B cell (primary cell): Measurements from ENCODE around the gene RAC2. TPM values are rescaled to one million over a fixed set of nuclear protein-coding genes. Genes with fewer than 3 reads are reported as not detected.
"Not testable (repeated sequence)": the region's sequence is repeated elsewhere in the genome, so short reads cannot be mapped to it uniquely, and the experiment has no call there.

Experiments
- ATAC-seq: fragments of 200-7000 bp; cut with Tn5 transposase; one replicate; pipeline ENCODE4 v1.10.0; 2021; ENCODE audit warnings: low read depth, mild to moderate bottlenecking, moderate number of reproducible peaks, moderate library complexity
- CTCF ChIA-PET: fragments of 350-600 bp; sonication (Branson Sonifier 250); formaldehyde crosslinking; loops from one replicate; lab custom pipeline; 2021; ENCODE audit warnings: antibody characterized with exemption, inconsistent platforms; lab: Charles Lee
- POLR2A ChIA-PET: fragments of 350-600 bp; sonication (Branson Sonifier 250); formaldehyde crosslinking; loops from one replicate; lab custom pipeline; 2021; ENCODE audit warnings: antibody characterized with exemption; lab: Charles Lee
- DNase-seq: peaks from one replicate; pipeline ENCODE4 v3.0.0; 2013
- H2AFZ ChIP-seq: 2 replicates; pipeline ENCODE4 v1.6.1; 2012; ENCODE audit warnings: mild to moderate bottlenecking, low read depth, low read length; ENCODE audit not compliant: insufficient read depth, poor library complexity, severe bottlenecking
- H3K27ac ChIP-seq, 2 donors: 1 replicate in 1 of 2; 2 replicates in 1 of 2; pipeline ENCODE4 v1.5.1; 2012 to 2013; ENCODE audit warnings: low read length in 2 of 2, mild to moderate bottlenecking in 2 of 2, moderate library complexity in 1 of 2
- H3K27me3 ChIP-seq, 4 experiments: fragments of 200-600 bp in 1 of 4; sonication (generic) in 1 of 4; replicated peaks in 1 of 4; 1 replicate in 2 of 4; 2 replicates in 2 of 4; pipeline versions ENCODE4 v1.6.1 to v1.7.0; 2013 to 2016; ENCODE audit warnings: low read length in 3 of 4, mild to moderate bottlenecking in 2 of 4, mixed read lengths in 1 of 4, moderate library complexity in 1 of 4; ENCODE audit not compliant: insufficient read depth in 4 of 4, control insufficient read depth in 3 of 4; ENCODE audit errors: control extremely low read depth in 1 of 4
- H3K36me3 ChIP-seq, 2 experiments: replicated peaks in 1 of 2; 1 replicate in 1 of 2; 2 replicates in 1 of 2; pipeline versions ENCODE4 v1.6.1 to v1.7.1; 2013; ENCODE audit warnings: low read length in 1 of 2; ENCODE audit not compliant: insufficient read depth in 2 of 2, control insufficient read depth in 1 of 2; ENCODE audit errors: control extremely low read depth in 1 of 2, extremely low read depth in 1 of 2
- H3K4me1 ChIP-seq, 2 donors: fragments of 200-600 bp in 1 of 2; sonication (generic) in 1 of 2; 1 replicate in 1 of 2; 2 replicates in 1 of 2; pipeline versions ENCODE4 v1.5.1 to v1.6.1; 2013 to 2017; ENCODE audit warnings: low read length in 2 of 2; ENCODE audit not compliant: control insufficient read depth in 2 of 2, insufficient read depth in 2 of 2
- H3K4me2 ChIP-seq: replicated peaks from 2 replicates; pipeline ENCODE3; 2012; ENCODE audit warnings: mild to moderate bottlenecking, low read depth, low read length; ENCODE audit not compliant: poor library complexity, severe bottlenecking
- H3K4me3 ChIP-seq, 5 experiments: fragments of 200-600 bp in 1 of 5; sonication (generic) in 1 of 5; 1 replicate in 3 of 5; 2 replicates in 2 of 5; pipeline versions ENCODE4 v1.5.1 to v1.7.0; 2011 to 2016; ENCODE audit warnings: low read length in 4 of 5, mild to moderate bottlenecking in 4 of 5, low read depth in 2 of 5, control low read depth in 1 of 5, moderate library complexity in 1 of 5; ENCODE audit not compliant: insufficient read depth in 1 of 5; ENCODE audit errors: control extremely low read depth in 1 of 5, extremely low read depth in 1 of 5
- H3K79me2 ChIP-seq: fragments of 200-600 bp; sonication (generic); one replicate; pipeline ENCODE4 v1.6.0; 2016; ENCODE audit warnings: low read length; ENCODE audit not compliant: control insufficient read depth, insufficient read depth
- H3K9ac ChIP-seq: fragments of 200-600 bp; sonication (generic); 2 replicates; pipeline ENCODE4 v1.6.1; 2017; ENCODE audit warnings: mild to moderate bottlenecking, low read length, moderate library complexity
- H3K9me3 ChIP-seq, 3 donors: one replicate each; pipeline versions ENCODE4 v1.6.1 to v1.7.1; 2013; ENCODE audit warnings: low read length in 2 of 3; ENCODE audit not compliant: control insufficient read depth in 2 of 3, insufficient read depth in 1 of 3; ENCODE audit errors: control extremely low read depth in 1 of 3
- H4K20me1 ChIP-seq: 2 replicates; pipeline ENCODE4 v1.6.0; 2012; ENCODE audit warnings: mild to moderate bottlenecking, low read length; ENCODE audit not compliant: insufficient read depth, control insufficient read depth, poor library complexity, severe bottlenecking
- H3K27ac Mint-ChIP-seq: one replicate; pipeline ENCODE4 v1.8.0; 2021; ENCODE audit warnings: mixed read lengths
- H3K27me3 Mint-ChIP-seq: one replicate; pipeline ENCODE4 v1.8.0; 2021; ENCODE audit warnings: mixed read lengths
- H3K4me1 Mint-ChIP-seq: one replicate; pipeline ENCODE4 v1.8.0; 2021; ENCODE audit warnings: mixed read lengths
- H3K4me3 Mint-ChIP-seq: one replicate; pipeline ENCODE4 v1.8.0; 2021; ENCODE audit warnings: mixed read lengths
- H3K9me3 Mint-ChIP-seq: one replicate; pipeline ENCODE4 v1.8.0; 2022; ENCODE audit warnings: mixed read lengths; ENCODE audit not compliant: insufficient read depth
- EZH2 ChIP-seq: IDR thresholded peaks from 2 replicates; pipeline ENCODE4 v1.6.1; 2012; ENCODE audit warnings: borderline replicate concordance, low read depth, mild to moderate bottlenecking, moderate library complexity, low read length; ENCODE audit not compliant: insufficient read depth, poor library complexity, severe bottlenecking
- WGBS: methylation state at CpG from one replicate; pipeline ENCODE4 v1.1.5; 2013; ENCODE audit warnings: missing lambda C conversion rate; ENCODE audit not compliant: insufficient coverage; 5-methylcytosine and 5-hydroxymethylcytosine counted together
- intact Hi-C: fragments of 100-400 bp; cut with micrococcal nuclease; formaldehyde crosslinking; loops from one replicate; pipeline ENCODE4 v1.10.0; 2022
- polyA plus RNA-seq: library from polyadenylated mRNA; depleted of rRNA; stranded (reverse); fragments of >200 nt; gene quantifications from 2 replicates; pipeline ENCODE4 v1.2.3, GENCODE V29; 2012
- total RNA-seq, 2 donors: library from RNA; stranded (reverse); fragments of 120-200 nt in 1 of 2; gene quantifications; 1 replicate in 1 of 2; 2 replicates in 1 of 2; pipeline versions ENCODE4 v1.2.3 to v1.2.4, GENCODE V29; 2013 to 2022
- TF ChIP-seq, protein P1 (sequence below): fragments of 200-600 bp; IDR thresholded peaks from one replicate; pipeline ENCODE4 v1.8.0; 2022; ENCODE audit warnings: antibody characterized with exemption, mild to moderate bottlenecking

RAC2 gene
- total and polyA plus RNA-seq, 2 donors (not counting 1 experiment from before 2014, with no cell fraction given), result 273 to 776 TPM

DNA sequence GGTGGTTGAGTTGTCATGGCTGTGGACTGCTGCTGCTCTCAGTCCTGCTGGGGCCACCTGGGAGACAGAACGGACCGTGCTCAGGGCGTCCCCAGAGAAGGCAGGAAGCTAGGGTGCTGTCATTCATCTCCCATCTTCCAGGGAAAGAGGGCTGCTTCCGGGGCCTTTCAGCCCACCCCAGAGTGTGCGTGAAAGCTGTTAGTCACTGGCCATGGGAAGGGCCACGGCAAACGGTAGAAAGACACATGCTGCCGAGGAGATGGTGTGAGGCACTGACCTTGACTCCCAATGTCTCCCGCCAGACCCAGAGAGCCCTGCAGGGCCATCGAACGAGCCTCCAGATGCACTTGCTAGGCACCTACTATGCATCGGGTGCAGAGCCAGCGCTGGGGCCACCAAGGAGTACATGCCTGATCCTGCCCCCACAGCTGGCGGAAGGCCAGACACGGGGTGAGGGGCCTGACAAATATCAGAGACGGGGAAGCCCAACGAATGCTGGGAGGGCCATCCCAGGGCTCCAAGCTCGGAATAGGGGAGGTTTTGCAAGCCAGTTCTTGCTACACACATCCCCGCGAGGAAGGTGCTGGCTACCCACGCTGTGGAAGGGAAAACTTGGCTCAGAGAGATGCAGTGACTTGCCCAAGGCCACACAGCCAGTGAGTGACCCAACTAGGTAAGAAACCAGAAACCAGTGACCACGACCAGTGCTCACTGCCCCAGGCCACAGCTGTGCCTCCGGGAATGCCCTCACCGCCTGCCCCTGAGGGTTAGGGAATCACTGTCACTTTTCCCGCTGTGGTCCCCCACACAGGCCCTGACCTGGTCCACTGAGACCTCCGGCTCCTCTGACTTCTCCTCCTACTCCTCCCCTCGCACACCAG lies 10.1 kb downstream of the RAC2 start:
- H3K79me2 ChIP-seq, result peaks cover 85% of the 10 kb centered on the region

DNA sequence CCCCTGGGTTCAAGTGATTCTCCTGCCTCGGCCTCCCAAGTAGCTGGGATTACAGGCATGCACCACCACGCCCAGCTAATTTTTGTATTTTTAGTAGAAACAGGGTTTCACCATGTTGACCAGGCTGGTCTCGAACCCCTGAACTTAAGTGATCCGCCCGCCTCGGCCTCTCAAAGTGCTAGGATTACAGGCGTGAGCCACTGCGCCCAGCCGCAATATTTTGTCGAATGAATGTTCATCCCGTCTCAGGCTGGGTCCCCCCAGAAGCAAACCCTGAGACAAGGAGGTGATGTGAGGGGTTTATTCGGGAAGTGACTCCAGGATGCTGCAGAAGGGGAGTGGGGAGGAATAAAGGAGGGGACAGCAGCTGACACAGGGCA lies 10.7 kb downstream of the RAC2 start:
- WGBS, result 94% methylated on average over 12 of the region's 12 CpGs
- DNase-seq, intact Hi-C loops, H3K27me3 Mint-ChIP-seq, H2AFZ ChIP-seq, H3K9me3 Mint-ChIP-seq, ATAC-seq, H3K9me3 ChIP-seq, H3K9ac ChIP-seq, H3K4me2 ChIP-seq, H3K4me3 ChIP-seq, POLR2A ChIA-PET, H3K27me3 ChIP-seq: not testable (repeated sequence)
- H3K27ac Mint-ChIP-seq, result peak overlapping the region; percentile 96
- peak overlapping the region; percentile 29 for H3K4me3 Mint-ChIP-seq
- CTCF ChIA-PET, result interaction anchor here (1.0 to 7.2 kb wide), 4 partner anchors 10 to 31 kb away, joined by 3 to 95 read pairs (median 44); partner anchors contain the start of gene RAC2
- peaks cover 58% of the 10 kb centered on the region for H4K20me1 ChIP-seq
- H3K4me1 Mint-ChIP-seq, result peaks cover 96% of the 10 kb centered on the region
- H3K36me3 ChIP-seq, result peaks cover 2 to 93% of the 10 kb centered on the region in 2 experiments
- peaks cover 88 to 99% of the 10 kb centered on the region in 2 donors for H3K4me1 ChIP-seq
- peak overlapping the region; percentile 5 to 41 for H3K27ac ChIP-seq
- H3K79me2 ChIP-seq, result peaks cover 85% of the 10 kb centered on the region

More for the DNA sequence above, 10.1 kb downstream of the RAC2 start:
- peak overlapping the region; percentile 96 for H3K27ac Mint-ChIP-seq
- peaks cover 96% of the 10 kb centered on the region for H3K4me1 Mint-ChIP-seq
- no peak for ATAC-seq
- ChIA-PET CTCF (interaction anchor here (1.0 to 7.2 kb wide), 4 partner anchors 9 to 31 kb away, joined by 3 to 95 read pairs (median 44); partner anchors contain the start of gene RAC2), POLR2A (no interaction called here)
- H3K4me3 Mint-ChIP-seq, result peak overlapping the region; percentile 29
- peak overlapping the region; percentile 73 to 86 for H3K27ac ChIP-seq
- 90% methylated on average over 27 of the region's 27 CpGs for WGBS
- intact Hi-C loops, result no loop called here
- no peak overlapping the region for H3K4me3 ChIP-seq
- H2AFZ ChIP-seq, result no peak overlapping the region
- no peaks in the 10 kb centered on the region for H3K9me3 Mint-ChIP-seq
- H3K27me3 ChIP-seq, result no peaks in the 10 kb centered on the region
- peaks cover 64% of the 10 kb centered on the region for H4K20me1 ChIP-seq
- no peaks in the 10 kb centered on the region for H3K9me3 ChIP-seq
- peaks cover 2 to 93% of the 10 kb centered on the region in 2 experiments for H3K36me3 ChIP-seq
- no peaks in the 10 kb centered on the region for H3K27me3 Mint-ChIP-seq
- no peak for DNase-seq
- peak overlapping the region; percentile 47 for H3K4me2 ChIP-seq
- H3K4me1 ChIP-seq, result peaks cover 88 to 99% of the 10 kb centered on the region in 2 donors
- no peak overlapping the region for H3K9ac ChIP-seq
- no peak for TF ChIP-seq EZH2
- TF ChIP-seq, protein P1, sequence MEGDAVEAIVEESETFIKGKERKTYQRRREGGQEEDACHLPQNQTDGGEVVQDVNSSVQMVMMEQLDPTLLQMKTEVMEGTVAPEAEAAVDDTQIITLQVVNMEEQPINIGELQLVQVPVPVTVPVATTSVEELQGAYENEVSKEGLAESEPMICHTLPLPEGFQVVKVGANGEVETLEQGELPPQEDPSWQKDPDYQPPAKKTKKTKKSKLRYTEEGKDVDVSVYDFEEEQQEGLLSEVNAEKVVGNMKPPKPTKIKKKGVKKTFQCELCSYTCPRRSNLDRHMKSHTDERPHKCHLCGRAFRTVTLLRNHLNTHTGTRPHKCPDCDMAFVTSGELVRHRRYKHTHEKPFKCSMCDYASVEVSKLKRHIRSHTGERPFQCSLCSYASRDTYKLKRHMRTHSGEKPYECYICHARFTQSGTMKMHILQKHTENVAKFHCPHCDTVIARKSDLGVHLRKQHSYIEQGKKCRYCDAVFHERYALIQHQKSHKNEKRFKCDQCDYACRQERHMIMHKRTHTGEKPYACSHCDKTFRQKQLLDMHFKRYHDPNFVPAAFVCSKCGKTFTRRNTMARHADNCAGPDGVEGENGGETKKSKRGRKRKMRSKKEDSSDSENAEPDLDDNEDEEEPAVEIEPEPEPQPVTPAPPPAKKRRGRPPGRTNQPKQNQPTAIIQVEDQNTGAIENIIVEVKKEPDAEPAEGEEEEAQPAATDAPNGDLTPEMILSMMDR, result no peak
